Cardiac muscle cell (in vitro differentiated cells and primary cell): ENCODE results near the gene MYH16. TPM values are rescaled to one million over a fixed set of nuclear protein-coding genes. Genes with fewer than 3 reads are reported as not detected.
"Not testable (repeated sequence)": the region's sequence is repeated elsewhere in the genome, so short reads cannot be mapped to it uniquely, and the experiment has no call there.

Source experiments
- DNase-seq, 2 donors: peaks; one replicate each; pipeline versions ENCODE4 v3.0.0 to v3.0.0-alpha.2; 2010 to 2017; ENCODE audit warnings: low read depth in 1 of 2, low spot score in 1 of 2
- H3K27ac ChIP-seq: fragments of 200-600 bp; sonication (generic); 2 replicates; pipeline ENCODE4 v1.5.1; 2016
- H3K27me3 ChIP-seq: fragments of 200-600 bp; sonication (generic); 2 replicates; pipeline ENCODE4 v1.6.0; 2016; ENCODE audit warnings: control low read depth
- H3K36me3 ChIP-seq: fragments of 200-600 bp; sonication (generic); 2 replicates; pipeline ENCODE4 v1.5.1; 2016; ENCODE audit warnings: control low read depth
- H3K4me1 ChIP-seq: fragments of 200-600 bp; sonication (generic); 2 replicates; pipeline ENCODE4 v1.8.1; 2017; ENCODE audit warnings: low read depth, mild to moderate bottlenecking, mixed run types
- H3K4me3 ChIP-seq: fragments of 200-600 bp; sonication (generic); 2 replicates; pipeline ENCODE4 v1.5.1; 2016; ENCODE audit warnings: mild to moderate bottlenecking
- H3K9me3 ChIP-seq: fragments of 200-600 bp; sonication (generic); 2 replicates; pipeline ENCODE4 v1.5.1; 2017; ENCODE audit warnings: low read depth, mild to moderate bottlenecking, control low read depth
- polyA plus RNA-seq: library from polyadenylated mRNA; unstranded; fragments of >200 nt; fragmentation: Nextera tagmentation; extraction: Ambion mirVana; gene quantifications from 2 replicates; pipeline ENCODE4 v1.2.1, GENCODE V29; 2016
- total RNA-seq: library from RNA; depleted of rRNA; stranded (reverse); fragments of >200 nt; gene quantifications from 2 replicates; pipeline ENCODE4 v1.2.3, GENCODE V29; 2016
- TF ChIP-seq, protein P1 (sequence below): IDR thresholded peaks from 2 replicates; pipeline ENCODE4 v1.5.1; 2012; ENCODE audit warnings: low read depth, mild to moderate bottlenecking, low read length

The MYH16 gene
- total and polyA plus RNA-seq, 2 experiments from 2014 or later, result 0.15 TPM; not detected in 1

DNA sequence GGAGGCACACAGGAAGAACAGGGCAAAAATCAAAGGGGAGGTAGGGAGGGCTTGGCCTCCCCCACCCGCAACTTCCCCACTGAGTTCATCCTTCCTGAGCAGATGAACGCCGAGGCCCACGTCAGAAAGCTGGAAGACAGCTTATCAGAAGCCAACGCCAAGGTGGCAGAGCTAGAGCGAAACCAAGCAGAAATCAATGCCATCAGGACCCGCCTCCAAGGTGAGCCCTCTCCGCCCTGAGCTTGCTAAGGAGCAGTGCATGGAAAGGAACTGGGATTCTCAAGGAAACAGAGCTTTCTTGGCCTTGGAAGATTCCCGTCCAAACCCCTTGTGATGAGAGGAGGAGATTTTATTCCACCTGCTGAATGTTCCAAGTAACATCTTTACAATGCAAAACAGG is 16.5 kb downstream of the MYH16 start:
- Histone ChIP-seq H3K27me3 (no peaks in the 10 kb centered on the region), H3K4me1 (no peaks in the 10 kb centered on the region), H3K27ac (no peak overlapping the region), H3K4me3 (no peak overlapping the region), H3K36me3 (no peaks in the 10 kb centered on the region), H3K9me3 (no peaks in the 10 kb centered on the region)
- TF ChIP-seq, protein P1, sequence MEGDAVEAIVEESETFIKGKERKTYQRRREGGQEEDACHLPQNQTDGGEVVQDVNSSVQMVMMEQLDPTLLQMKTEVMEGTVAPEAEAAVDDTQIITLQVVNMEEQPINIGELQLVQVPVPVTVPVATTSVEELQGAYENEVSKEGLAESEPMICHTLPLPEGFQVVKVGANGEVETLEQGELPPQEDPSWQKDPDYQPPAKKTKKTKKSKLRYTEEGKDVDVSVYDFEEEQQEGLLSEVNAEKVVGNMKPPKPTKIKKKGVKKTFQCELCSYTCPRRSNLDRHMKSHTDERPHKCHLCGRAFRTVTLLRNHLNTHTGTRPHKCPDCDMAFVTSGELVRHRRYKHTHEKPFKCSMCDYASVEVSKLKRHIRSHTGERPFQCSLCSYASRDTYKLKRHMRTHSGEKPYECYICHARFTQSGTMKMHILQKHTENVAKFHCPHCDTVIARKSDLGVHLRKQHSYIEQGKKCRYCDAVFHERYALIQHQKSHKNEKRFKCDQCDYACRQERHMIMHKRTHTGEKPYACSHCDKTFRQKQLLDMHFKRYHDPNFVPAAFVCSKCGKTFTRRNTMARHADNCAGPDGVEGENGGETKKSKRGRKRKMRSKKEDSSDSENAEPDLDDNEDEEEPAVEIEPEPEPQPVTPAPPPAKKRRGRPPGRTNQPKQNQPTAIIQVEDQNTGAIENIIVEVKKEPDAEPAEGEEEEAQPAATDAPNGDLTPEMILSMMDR, result no peak
- no peak for DNase-seq

- H3K27ac ChIP-seq, H3K4me1 ChIP-seq, H3K4me3 ChIP-seq, H3K27me3 ChIP-seq, H3K36me3 ChIP-seq, DNase-seq, H3K9me3 ChIP-seq: not testable (repeated sequence)
These were observed 17.5 kb downstream of the MYH16 start for GRCh38 chr7:99290148-99290547.

- TF ChIP-seq, protein P1, result no peak
- Histone ChIP-seq H3K4me3 (no peak overlapping the region), H3K27me3 (no peaks in the 10 kb centered on the region), H3K36me3 (no peaks in the 10 kb centered on the region), H3K4me1 (no peaks in the 10 kb centered on the region), H3K27ac (no peak overlapping the region), H3K9me3 (no peaks in the 10 kb centered on the region)
- peak in 1 of 2 donors; percentile 43 for DNase-seq
These were observed 18.5 kb downstream of the MYH16 start for GRCh38 chr7:99290980-99291607.

DNA sequence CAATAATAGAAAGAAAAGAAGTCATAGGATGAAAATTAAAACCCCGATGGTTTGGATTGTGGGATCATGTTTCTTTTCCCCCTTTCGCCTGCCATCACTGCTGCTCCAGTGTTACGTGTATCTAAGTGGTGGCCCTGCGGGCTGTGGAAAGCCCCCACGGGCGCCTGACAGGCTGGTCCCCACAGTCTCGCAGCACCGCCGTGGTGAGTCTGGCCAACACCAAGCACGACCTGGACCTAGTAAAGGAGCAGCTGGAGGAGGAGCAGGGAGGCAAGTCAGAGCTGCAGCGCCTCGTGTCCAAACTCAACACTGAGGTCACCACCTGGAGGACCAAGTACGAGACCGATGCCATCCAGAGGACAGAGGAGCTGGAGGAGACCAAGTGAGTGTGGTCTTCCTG is 19.5 kb downstream of the MYH16 start:
- TF ChIP-seq, protein P1, result no peak
- no peaks in the 10 kb centered on the region for H3K36me3 ChIP-seq
- H3K27ac ChIP-seq, result no peak overlapping the region
- DNase-seq, result no peak
- H3K27me3 ChIP-seq, result no peaks in the 10 kb centered on the region
- H3K4me1 ChIP-seq, result no peaks in the 10 kb centered on the region
- H3K9me3 ChIP-seq, result no peaks in the 10 kb centered on the region
- H3K4me3 ChIP-seq, result no peak overlapping the region

DNA sequence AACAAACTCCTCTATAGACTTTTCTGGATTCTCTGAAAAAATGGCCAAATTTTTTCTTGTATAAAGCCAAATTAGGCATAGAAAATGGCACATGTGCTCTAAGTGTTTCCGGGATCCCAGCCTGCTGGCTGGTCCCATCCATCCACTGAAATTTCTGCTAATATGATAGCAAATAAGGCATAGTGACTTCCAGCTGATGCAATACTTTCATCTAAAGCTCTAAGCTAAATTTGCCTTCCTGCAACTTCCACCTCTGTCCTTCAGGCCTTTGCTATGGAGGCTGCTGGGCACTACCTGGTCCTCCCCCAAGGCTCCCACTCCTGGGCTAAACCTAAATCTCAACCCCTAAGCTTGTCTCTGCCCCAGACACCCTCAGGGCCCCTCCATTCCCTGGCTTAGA is 20.5 kb downstream of the MYH16 start:
- H3K4me3 ChIP-seq, result no peak overlapping the region
- H3K4me1 ChIP-seq, result no peaks in the 10 kb centered on the region
- H3K27ac ChIP-seq, result no peak overlapping the region
- H3K9me3 ChIP-seq, result no peaks in the 10 kb centered on the region
- no peaks in the 10 kb centered on the region for H3K27me3 ChIP-seq
- TF ChIP-seq, protein P1, result no peak
- no peaks in the 10 kb centered on the region for H3K36me3 ChIP-seq
- no peak for DNase-seq

GRCh38 chr7:99293650-99294049 is 21.0 kb downstream of the MYH16 start:
- TF ChIP-seq, protein P1, result no peak
- DNase-seq, result no peak
- Histone ChIP-seq H3K27me3 (no peaks in the 10 kb centered on the region), H3K36me3 (no peaks in the 10 kb centered on the region), H3K9me3 (no peaks in the 10 kb centered on the region), H3K4me3 (no peak overlapping the region), H3K27ac (no peak overlapping the region), H3K4me1 (no peaks in the 10 kb centered on the region)
